Measurements from ENCODE around the gene MAP7D2.

Gene MAP7D2

DNA sequence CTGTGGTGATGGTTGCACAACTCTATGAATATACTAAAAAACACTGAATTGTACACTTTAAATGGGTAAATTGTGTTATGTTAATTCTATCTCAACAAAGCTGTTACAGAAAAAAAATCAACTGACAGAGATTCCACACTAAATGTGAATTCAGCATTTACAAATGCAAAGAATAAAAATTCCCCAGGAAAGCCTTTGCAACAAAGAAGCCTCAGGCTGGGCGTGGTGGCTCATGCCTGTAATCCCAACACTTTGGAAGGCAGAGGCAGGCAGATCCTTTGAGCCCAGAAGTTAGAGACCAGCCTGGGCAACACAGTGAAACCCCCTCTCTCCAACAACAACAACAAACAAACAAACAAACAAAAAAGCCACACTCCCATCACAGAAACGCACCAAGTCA lies 134.8 kb downstream of the MAP7D2 start:
- ChIA-PET CTCF (no interaction called here), POLR2A (no interaction called here)
- DNase-seq (ENCODE audit: low read depth, low spot score) = no peak
- TF ChIP-seq, protein P1, sequence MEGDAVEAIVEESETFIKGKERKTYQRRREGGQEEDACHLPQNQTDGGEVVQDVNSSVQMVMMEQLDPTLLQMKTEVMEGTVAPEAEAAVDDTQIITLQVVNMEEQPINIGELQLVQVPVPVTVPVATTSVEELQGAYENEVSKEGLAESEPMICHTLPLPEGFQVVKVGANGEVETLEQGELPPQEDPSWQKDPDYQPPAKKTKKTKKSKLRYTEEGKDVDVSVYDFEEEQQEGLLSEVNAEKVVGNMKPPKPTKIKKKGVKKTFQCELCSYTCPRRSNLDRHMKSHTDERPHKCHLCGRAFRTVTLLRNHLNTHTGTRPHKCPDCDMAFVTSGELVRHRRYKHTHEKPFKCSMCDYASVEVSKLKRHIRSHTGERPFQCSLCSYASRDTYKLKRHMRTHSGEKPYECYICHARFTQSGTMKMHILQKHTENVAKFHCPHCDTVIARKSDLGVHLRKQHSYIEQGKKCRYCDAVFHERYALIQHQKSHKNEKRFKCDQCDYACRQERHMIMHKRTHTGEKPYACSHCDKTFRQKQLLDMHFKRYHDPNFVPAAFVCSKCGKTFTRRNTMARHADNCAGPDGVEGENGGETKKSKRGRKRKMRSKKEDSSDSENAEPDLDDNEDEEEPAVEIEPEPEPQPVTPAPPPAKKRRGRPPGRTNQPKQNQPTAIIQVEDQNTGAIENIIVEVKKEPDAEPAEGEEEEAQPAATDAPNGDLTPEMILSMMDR (IDR thresholded peaks at IDR 0.05; ENCODE audit: insufficient read depth, low read length, missing control alignments) = no peak
- no peak overlapping the region for H3K4me3 ChIP-seq (ENCODE audit: low read depth, low read length)

GRCh38 chrX:19975845-19976244 lies 140.9 kb downstream of the MAP7D2 start:
- CTCF ChIA-PET = interaction anchor here (1.1 kb wide), 1 partner anchor 16 kb away, joined by 3 read pairs; the partner anchor contains the start of gene BCLAF3
- POLR2A ChIA-PET = interaction anchor here (0.7 kb wide), 1 partner anchor 14 kb away, joined by 4 read pairs; no protein-coding TSS in a partner anchor
- DNase-seq (ENCODE audit: low read depth, low spot score) = no peak
- TF ChIP-seq, protein P1 (IDR thresholded peaks at IDR 0.05; ENCODE audit: insufficient read depth, low read length, missing control alignments) = no peak
- no peak overlapping the region for H3K4me3 ChIP-seq (ENCODE audit: low read depth, low read length)

DNA sequence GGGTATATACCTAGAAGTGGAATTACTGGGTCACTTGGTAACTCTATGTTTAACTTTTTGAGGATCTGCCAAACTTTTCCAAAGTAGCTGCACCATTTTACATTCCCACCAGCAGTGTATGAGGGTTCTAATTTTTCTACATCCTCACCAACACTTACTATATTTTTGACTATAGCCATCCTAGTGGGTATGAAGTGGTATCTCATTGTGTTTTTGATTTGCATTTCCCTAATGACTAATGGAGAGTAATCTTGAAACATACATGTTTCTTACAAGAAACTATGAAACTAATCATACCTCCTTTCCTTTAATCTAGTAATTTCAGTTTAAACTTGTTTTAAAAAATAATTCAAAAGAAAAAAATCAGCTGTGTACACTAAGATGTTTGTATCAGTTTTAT lies 143.7 kb downstream of the MAP7D2 start:
- ChIA-PET CTCF (no interaction called here), POLR2A (no interaction called here)

GRCh38 chrX:19968276-19968675 lies 148.4 kb downstream of the MAP7D2 start:
- ChIA-PET POLR2A (no interaction called here), CTCF (interaction anchor here (1.1 kb wide), 1 partner anchor 63 kb away, joined by 3 read pairs; no protein-coding TSS in a partner anchor)
- TF ChIP-seq, protein P1 (IDR thresholded peaks at IDR 0.05; ENCODE audit: insufficient read depth, low read length, missing control alignments) = no peak
- no peak overlapping the region for H3K4me3 ChIP-seq (ENCODE audit: low read depth, low read length)
- DNase-seq (ENCODE audit: low read depth, low spot score) = no peak

More for the DNA sequence above, 143.7 kb downstream of the MAP7D2 start:
- DNase-seq (ENCODE audit: low read depth, low spot score) = no peak
- no peak overlapping the region for H3K4me3 ChIP-seq (ENCODE audit: low read depth, low read length)
- TF ChIP-seq, protein P1 (IDR thresholded peaks at IDR 0.05; ENCODE audit: insufficient read depth, low read length, missing control alignments) = no peak

DNA sequence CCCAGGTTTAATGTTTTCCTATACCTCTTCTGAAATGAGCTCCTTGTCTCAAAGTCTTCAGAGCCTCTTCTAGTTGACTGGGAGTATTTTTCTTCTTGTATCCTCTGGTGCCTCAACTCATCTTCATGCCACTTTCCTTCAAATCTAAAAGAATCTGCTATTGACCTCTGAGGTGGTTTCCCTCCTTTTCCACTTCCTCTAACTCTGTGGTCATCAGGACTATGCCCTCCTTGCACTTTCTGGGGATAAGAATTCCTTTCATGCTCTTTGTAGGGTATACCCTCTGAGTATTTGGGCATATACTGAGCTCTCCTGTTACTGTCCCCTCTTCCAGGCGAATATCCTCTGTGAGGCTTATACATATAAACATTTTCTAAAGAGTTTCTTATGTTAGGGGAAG lies 150.7 kb downstream of the MAP7D2 start:
- TF ChIP-seq, protein P1 (IDR thresholded peaks at IDR 0.05; ENCODE audit: insufficient read depth, low read length, missing control alignments) = no peak
- H3K4me3 ChIP-seq (ENCODE audit: low read depth, low read length) = no peak overlapping the region
- ChIA-PET CTCF (interaction anchor here (0.8 kb wide), 1 partner anchor 102 kb away, joined by 3 read pairs; no protein-coding TSS in a partner anchor), POLR2A (no interaction called here)
- DNase-seq (ENCODE audit: low read depth, low spot score) = no peak

DNA sequence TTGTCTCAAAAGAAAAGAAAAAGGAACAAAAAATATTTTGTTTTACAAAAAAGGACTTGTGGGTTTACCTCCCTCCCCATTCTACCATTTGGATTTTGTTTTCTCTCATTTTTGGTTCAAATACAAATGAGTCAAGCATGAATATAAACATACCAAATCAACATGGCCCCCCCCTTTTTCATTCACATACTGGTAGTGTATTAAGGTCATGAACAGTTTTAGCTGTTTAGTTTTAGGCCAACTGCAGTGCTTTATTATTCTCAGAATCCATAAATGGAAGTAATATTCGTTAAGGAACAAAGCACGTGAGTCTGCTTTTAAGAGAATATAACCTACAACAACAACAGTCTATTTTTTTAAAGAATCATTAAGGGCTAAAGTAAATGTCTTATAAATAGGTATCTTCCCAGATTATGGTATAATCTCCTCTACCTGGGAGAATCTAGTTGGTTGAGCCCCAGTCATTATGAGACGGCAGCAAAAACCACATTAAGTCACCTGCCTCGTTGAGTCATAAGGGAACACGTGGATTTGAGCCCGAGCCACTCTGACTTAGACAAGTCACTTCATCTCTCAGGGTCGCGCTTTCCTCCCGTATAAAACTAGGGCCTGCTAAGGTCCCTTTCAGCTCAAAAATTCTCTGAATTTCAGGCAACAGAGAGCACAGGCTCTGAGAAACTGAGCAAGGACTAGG lies 152.5 kb downstream of the MAP7D2 start:
- TF ChIP-seq, protein P1 (IDR thresholded peaks at IDR 0.05; ENCODE audit: insufficient read depth, low read length, missing control alignments) = no peak
- no peak overlapping the region for H3K4me3 ChIP-seq (ENCODE audit: low read depth, low read length)
- DNase-seq (ENCODE audit: low read depth, low spot score) = no peak
- POLR2A ChIA-PET = no interaction called here
- CTCF ChIA-PET = no interaction called here

Measured in AG04449 (cell line).